GM21526 (cell line): ENCODE measurements around the gene CUL3.
"Not testable (repeated sequence)": the region's sequence is repeated elsewhere in the genome, so short reads cannot be mapped to it uniquely, and the experiment has no call there.

Experiments
- ATAC-seq: cut with Tn5 transposase; IDR thresholded peaks from one replicate; pipeline ENCODE4 v1.9.1; 2021; ENCODE audit warnings: moderate library complexity; ENCODE audit not compliant: unreplicated experiment, low FRiP score

CUL3 gene

GRCh38 chr2:224583033-224583432, 2.1 kb downstream of the CUL3 start:
- ATAC-seq = not testable (repeated sequence)

DNA sequence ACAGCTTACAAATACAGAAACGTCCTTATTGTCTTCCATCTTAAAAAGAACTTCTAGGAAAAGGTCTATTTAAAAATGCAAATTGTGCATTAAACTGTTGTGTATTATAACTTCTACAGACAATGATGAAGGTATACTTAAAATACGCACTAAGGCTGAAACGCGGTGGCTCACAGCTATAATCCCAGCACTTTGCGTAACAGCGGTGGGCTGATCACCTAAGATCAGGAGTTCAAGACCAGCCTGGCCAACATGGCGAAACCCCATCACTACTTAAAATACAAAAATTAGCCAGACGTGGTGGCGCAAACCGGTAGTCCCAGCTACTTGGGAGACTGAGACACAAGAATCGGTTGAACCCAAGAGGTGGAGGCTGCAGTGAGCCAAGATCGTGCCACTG, 4.9 kb downstream of the CUL3 start:
- no peak for ATAC-seq

- ATAC-seq = no peak
Observed at GRCh38 chr2:224579411-224579810, 5.8 kb downstream of the CUL3 start.

- no peak for ATAC-seq
Observed at GRCh38 chr2:224577541-224577940, 7.6 kb downstream of the CUL3 start.

GRCh38 chr2:224576088-224576715, 9.0 kb downstream of the CUL3 start:
- ATAC-seq = peak; percentile 73

GRCh38 chr2:224574423-224575084, 10.6 kb downstream of the CUL3 start:
- no peak for ATAC-seq

DNA sequence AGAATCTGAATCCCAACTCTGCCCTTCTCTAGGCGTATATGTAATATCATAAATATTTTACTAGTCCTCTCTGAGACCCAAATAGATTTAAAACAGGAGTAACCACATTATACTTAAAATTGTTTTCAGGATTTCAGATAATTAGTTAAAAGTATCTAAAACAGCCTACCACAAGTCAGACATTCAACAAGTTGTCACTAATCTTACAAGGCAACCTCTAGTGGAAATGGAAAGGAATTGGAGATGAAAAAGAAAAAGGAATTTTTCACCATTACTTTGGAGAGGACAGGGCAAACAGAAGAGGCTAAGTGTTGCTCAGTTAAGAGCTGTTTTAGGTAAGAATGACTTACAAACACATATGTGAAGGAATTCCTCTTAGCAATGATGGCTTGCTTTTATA, 11.4 kb downstream of the CUL3 start:
- ATAC-seq = no peak

DNA sequence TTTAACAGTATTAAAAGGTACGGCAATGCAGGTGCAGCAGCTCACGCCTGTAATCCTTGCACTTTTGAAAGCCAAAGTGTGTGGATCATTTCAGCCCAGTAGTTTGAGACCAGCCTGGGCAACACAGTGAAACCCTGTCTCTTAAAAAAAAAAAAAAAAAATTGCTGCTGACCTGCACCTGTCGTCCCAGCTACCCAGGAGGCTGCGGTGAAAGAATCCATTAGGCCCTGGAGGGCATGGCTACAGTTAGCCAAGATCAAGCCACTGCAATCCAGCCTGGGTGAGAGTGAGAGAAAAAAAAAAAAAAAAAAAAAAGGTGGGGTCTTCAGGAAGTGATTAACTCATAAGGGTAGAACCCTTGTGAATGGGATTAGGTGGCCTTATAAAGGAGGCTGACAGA, 12.8 kb downstream of the CUL3 start:
- no peak for ATAC-seq

GRCh38 chr2:224570328-224570993, 14.7 kb downstream of the CUL3 start:
- no peak for ATAC-seq

- no peak for ATAC-seq
Observed at GRCh38 chr2:224569654-224570053, 15.5 kb downstream of the CUL3 start.

DNA sequence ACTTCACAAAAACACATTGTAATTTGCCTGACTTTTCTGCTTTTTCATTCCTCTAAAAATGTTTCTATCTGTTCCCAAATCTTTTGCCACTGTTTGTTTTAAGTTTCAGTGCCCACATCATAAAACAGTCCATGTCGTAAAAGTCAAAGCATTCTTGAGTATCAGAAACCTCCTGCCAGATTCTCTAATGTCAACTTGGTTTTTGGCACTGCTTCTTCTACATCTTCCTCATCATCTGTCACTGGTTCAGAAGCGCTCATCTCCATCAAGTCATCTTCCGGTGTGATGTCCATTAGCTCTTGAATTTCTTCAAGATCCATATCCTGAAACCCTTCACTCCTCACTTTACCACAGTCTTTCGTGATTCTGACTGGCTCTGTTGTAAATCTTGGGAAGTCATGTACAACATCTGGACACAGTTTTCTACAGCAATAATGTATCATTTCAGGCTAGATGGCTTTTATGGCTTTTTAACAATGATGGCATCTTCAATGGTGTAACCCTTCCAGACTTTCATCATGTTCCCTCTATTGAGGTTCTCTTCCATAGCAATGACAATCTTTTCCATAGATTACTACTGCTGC, 19.6 kb downstream of the CUL3 start:
- no peak for ATAC-seq

DNA sequence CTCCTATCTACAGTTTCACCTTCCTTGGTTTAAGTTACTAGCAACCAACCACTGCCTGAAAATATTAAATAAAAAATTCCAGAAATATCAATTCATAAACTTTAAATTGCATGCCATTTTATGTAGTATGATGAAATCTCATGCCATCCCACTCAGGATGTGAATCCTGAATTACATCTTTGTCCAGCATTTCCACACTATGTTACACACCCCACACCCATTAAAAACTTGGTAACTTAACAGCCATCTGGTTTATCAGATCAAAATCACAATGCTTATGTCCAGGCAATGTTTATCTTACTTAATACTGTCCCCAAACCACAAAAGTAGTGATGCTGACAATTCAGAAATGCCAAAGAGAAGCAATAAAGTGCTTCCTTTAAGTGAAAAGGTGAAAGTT, 21.6 kb downstream of the CUL3 start:
- ATAC-seq = no peak

DNA sequence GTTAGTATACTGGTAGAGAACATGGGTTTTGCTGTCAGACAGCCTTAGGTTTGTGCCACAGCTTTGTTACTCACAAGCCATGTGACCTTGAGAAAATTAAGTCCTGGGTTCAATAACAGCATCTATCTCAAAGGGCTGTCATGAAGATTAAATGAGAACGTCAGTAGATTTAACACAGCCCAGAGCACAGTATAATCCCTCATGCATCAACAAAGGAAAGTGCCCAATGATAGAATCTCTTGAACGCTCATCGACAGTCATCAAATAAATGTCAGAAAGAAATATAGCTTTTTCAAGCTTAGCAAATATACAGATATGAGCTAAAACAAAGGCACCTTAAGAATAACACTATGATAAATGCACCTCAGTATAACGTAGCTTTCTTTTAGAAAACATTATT, 22.3 kb downstream of the CUL3 start:
- ATAC-seq = no peak

GRCh38 chr2:224561234-224562005, 23.7 kb downstream of the CUL3 start:
- peak; percentile 53 for ATAC-seq

DNA sequence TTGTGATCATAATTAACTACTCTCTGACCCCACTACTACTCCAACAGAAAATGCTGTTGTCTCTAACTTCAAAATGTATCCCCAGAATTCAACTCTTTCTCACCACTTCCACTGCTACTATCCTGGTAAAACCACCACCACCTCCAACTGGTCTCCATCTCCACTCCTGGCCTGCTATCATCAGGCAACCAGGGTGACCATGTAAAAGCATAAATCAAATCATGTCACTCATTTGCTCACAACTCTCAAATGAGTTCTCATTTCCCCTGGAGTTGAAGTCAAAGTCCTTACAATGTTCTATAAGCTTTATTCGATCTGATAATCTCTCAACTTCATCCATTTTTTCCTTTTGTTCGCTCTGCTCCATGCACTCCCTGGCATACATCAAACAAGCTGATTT, 24.6 kb downstream of the CUL3 start:
- no peak for ATAC-seq

DNA sequence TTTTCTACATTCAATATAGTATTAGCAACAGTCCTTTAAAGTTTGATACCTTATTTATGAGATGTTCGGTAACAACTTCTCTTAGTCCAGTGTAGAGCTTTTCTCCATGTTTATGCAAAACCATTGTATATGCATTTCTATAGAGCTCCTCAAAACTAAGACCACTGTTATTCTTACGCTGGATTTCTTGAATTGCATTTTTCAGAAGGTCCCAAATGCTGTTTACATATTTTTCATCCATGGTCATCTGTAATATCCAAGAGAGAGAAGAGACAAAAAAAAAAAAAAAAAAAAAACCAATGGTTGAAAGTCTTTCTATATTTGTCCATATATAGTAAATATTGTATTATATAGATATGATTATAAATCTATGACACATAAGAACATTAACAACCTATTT, 27.6 kb downstream of the CUL3 start:
- ATAC-seq = no peak

DNA sequence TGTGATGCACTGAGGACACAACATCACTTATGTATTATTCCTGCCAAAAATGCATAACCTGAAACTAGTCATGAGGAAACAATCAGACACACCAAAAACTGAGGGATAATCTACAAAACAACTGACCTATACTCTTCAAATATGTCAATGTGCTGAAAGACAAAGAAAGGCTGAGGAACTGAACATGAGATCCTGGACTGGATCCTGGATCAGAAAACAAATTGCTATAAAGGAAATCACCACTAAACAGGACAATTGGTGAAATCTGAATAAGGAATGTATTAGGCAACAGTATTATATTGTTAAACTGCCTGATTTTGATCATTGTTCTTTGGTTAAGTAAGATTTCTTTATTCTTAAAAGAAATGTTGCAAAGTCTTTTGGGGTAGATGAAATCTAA, 28.8 kb downstream of the CUL3 start:
- ATAC-seq = no peak

DNA sequence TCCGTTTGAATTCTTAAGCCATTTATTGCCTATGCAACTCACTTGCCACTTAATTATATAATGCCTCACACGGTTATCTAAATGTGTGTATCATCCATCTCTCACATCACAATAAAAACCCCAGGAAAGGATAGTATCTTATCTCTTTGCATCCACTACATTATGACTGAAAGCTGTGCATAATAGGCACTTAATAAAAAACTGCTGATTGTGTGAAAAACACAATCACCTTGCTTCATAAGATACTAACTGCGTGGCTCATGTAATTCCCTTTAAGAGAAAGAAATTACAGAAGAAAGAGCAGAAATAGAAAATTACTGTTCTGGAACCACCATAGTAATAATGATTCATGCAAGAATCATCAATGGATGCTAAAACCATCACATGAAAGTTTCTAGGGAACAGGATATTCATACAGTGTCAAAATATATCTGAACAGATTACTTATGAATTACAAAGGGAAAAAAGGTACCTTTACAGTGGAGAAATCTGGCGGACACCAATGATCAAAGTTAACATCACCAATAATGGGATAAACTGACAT, 29.3 kb downstream of the CUL3 start:
- no peak for ATAC-seq

DNA sequence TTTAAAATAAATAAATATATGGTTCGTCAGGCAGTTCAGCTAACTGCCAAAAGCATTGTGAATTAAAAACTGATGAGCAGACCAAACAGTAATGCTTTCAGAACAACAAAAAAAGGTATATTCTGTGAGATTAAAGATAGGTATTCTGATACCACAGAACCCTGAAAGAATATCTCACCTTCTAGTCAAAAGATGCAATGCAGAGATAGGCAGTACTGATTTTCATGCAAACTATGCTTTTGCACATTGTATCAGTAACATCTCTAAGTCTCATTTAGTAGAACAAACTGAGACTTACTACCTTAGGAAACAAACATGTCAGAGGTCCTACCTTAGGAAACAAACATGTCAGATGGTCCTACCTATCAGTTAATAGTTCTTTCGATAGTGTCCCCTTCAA, 32.4 kb downstream of the CUL3 start:
- no peak for ATAC-seq

DNA sequence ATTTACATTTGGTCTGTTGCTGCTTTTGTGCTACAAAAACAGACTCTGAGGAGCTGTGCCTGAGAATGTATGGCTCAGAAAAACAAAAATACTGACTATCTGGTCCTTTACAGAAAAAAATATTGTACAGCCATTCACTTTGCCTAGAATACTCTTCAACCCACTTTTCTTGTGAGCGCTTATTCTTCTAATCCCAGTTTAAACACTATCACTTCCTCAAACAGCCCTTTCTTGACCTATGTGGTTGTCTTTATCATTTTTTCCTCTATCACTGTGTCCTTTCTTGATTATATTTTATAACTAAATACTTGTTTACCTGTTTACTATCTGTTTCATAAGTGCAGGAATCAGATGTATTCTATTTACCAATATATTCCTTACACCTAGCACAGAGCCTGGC, 33.5 kb downstream of the CUL3 start:
- no peak for ATAC-seq

GRCh38 chr2:224546926-224547325, 38.2 kb downstream of the CUL3 start:
- ATAC-seq = no peak
